ENCODE results near the gene CHAF1A.

The CHAF1A gene

DNA sequence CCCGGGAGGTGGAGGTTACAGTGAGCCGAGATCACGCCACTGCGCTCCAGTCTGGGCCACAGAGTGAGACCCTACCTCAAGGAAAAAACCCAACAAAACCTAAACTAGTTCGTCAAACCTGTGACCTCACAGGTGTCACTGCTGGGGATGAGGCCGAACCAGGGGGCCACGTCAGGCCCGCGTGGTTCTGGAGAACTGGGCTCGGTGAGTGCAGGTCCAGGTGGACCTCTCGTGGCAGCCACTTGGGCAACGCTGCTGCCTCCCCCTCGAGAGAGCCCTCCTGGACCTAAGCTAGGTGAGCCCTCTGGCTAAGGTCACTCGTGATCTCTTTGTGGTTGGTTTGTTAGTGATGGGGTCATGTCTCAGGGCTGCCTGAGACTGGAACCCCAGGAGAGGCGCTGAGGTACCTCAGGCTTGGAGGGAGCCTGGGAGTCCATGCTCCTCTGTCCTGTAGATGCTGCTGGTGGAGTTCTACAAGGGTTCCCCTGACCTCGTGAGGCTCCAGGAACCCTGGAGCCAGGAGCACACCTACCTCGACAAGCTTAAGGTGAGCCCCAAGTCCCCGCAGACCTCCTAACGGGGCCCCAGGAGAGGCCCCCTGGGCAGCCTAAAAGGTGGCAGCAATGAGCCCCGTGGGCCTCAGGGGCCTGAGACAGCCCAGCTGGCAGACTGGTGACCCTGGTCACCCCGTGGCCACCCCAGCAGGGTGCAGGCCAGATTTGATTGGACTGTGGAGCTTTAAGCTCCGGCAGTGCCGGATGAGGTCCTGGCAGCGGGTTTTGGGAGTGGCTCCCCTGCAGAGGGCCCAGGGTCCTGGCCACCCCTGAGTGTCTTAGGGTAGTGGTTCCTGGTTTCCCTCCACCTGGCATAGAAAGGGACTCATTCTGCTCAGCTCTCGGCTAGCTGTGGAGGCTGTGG lies 43.5 kb upstream of the CHAF1A start:
- DNase-seq (ENCODE audit: low spot score), result no peak
- no peak for TF ChIP-seq CTCF (IDR thresholded peaks at IDR 0.05; ENCODE audit: extremely low read depth, missing control alignments)

GRCh38 chr19:4359627-4360000 lies 42.8 kb upstream of the CHAF1A start:
- no peak for TF ChIP-seq CTCF (IDR thresholded peaks at IDR 0.05; ENCODE audit: extremely low read depth, missing control alignments)
- no peak for DNase-seq (ENCODE audit: low spot score)

- DNase-seq (ENCODE audit: low spot score), result no peak
- no peak for TF ChIP-seq CTCF (IDR thresholded peaks at IDR 0.05; ENCODE audit: extremely low read depth, missing control alignments)
Measured at GRCh38 chr19:4360081-4360569, 42.3 kb upstream of the CHAF1A start.

DNA sequence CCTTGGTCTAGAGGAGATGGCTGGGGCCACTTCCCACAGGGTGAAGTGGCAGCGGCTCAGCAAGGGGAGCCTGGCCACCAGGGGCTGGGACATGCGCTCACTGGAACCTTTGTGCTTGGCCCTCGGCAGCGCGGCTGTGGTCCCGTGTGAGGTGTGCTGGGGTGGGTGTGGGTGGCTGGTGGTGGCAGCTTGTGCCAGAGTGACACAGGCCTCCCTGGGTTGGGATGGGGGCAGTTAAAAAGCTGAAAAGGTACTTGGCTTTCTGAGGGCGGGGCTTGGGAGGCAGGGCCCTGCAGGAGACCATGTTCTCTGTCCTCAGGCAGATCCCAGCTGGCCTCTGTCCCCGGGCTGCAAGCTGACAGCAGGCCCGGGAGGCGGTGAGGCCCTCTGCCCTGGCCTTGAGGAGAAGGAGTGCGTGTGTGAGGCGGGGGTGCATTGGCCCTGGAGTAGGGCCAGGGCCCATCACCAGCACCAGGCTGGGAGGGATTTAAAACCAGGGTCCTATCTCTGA lies 41.7 kb upstream of the CHAF1A start:
- TF ChIP-seq CTCF (IDR thresholded peaks at IDR 0.05; ENCODE audit: extremely low read depth, missing control alignments), result no peak

DNA sequence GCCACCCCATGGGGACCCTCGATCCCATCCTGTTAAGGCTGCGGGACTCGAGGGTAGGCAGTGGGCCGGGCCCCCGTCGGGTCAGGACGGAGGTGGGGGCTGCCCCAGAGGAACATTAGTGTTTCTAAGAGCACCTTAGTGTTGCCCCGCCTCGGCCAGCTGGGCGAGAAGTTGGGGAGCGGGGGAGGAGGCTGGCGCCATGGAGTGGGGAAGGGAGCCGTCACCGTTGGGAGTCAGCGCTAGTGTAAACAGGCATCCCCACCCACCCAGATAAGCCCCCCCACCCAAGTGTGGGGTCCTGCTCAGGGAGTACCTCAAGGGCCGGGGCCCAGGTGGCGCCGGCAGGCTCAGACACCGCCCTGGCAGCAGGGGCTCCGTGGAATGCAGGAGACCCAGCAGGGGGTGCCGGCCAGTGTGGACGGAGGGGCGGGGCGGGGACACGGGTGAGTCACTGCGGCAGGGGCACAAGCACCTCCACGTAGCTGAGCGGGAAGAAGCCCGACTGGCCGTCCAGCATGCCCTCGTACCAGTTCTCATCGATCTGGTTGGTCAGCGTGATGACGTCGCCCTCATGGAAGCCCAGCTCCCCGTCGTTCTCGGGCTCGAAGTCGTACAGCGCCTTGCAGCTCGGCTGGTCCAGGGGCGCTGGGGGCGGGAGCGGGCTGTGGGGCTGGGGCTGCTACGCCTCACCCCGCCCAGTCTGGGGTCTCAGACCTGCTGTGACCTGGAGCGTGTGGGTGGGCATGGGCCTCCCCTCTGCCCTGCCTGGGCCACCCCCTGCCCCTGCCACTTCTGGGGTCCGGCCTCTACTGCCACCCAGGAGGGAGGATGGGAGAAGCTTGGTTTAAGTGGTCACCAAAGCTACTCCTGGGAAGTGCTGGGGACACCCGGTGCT lies 41.0 kb upstream of the CHAF1A start:
- no peak for DNase-seq (ENCODE audit: low spot score)
- TF ChIP-seq CTCF (IDR thresholded peaks at IDR 0.05; ENCODE audit: extremely low read depth, missing control alignments), result no peak

More for the DNA sequence above, 41.7 kb upstream of the CHAF1A start:
- DNase-seq (ENCODE audit: low spot score), result no peak

- DNase-seq (ENCODE audit: low spot score), result no peak
Measured at GRCh38 chr19:4362101-4362828, 40.2 kb upstream of the CHAF1A start.

More at GRCh38 chr19:4362101-4362828, 40.2 kb upstream of the CHAF1A start:
- TF ChIP-seq CTCF (IDR thresholded peaks at IDR 0.05; ENCODE audit: extremely low read depth, missing control alignments), result no peak
